ENCODE results near the gene TBC1D22A.

GRCh38 chr22:46909237-46910030, 147.0 kb downstream of the TBC1D22A start:
- TF ChIP-seq CTCF (IDR thresholded peaks at IDR 0.05) (no peak), POLR2A (IDR thresholded peaks at IDR 0.05) (no peak)

Data from heart left ventricle (tissue), 13 donors.